Mesendoderm (in vitro differentiated cells): Measurements from ENCODE around the gene MTMR11.
A peak's percentile ranks its signal among the peaks of the same experiment; 100 is the strongest.

Source experiments
- DNase-seq: peaks from one replicate; pipeline ENCODE4 v3.0.0; 2013
- H2AK5ac ChIP-seq: 2 replicates; pipeline ENCODE4 v1.6.1; 2013; ENCODE audit warnings: low read length, inconsistent platforms
- H2BK120ac ChIP-seq: 2 replicates; pipeline ENCODE4 v1.6.1; 2013; ENCODE audit warnings: low read depth, mild to moderate bottlenecking, low read length, moderate library complexity, mixed read lengths
- H2BK15ac ChIP-seq: replicated peaks from 2 replicates; pipeline ENCODE4 v1.6.1; 2013; ENCODE audit warnings: low read depth, mild to moderate bottlenecking, moderate library complexity
- H2BK5ac ChIP-seq: 2 replicates; pipeline ENCODE4 v1.6.1; 2013; ENCODE audit warnings: low read length, inconsistent platforms
- H3K18ac ChIP-seq: 2 replicates; pipeline ENCODE4 v1.6.1; 2013; ENCODE audit warnings: mild to moderate bottlenecking, low read length, mixed read lengths
- H3K23ac ChIP-seq: one replicate; pipeline ENCODE4 v1.6.1; 2013; ENCODE audit warnings: low read length
- H3K27ac ChIP-seq: 2 replicates; pipeline ENCODE4 v1.5.1; 2013; ENCODE audit warnings: low read depth, mild to moderate bottlenecking, inconsistent platforms, low read length, moderate library complexity
- H3K27me3 ChIP-seq: 2 replicates; pipeline ENCODE4 v1.6.1; 2013; ENCODE audit warnings: low read length, control low read depth, mild to moderate bottlenecking, inconsistent platforms; ENCODE audit not compliant: insufficient read depth, poor library complexity
- H3K36me3 ChIP-seq: 2 replicates; pipeline ENCODE4 v1.6.1; 2013; ENCODE audit warnings: low read length, inconsistent platforms; ENCODE audit not compliant: control insufficient read depth, insufficient read depth
- H3K4ac ChIP-seq: one replicate; pipeline ENCODE4 v1.6.1; 2013; ENCODE audit warnings: low read depth, mild to moderate bottlenecking, low read length, moderate library complexity
- H3K4me1 ChIP-seq: 2 replicates; pipeline ENCODE4 v1.6.1; 2013; ENCODE audit warnings: low read depth, low read length, inconsistent platforms; ENCODE audit not compliant: control insufficient read depth
- H3K4me2 ChIP-seq: 2 replicates; pipeline ENCODE4 v1.6.1; 2013; ENCODE audit warnings: low read length
- H3K4me3 ChIP-seq: 2 replicates; pipeline ENCODE4 v1.5.1; 2013; ENCODE audit warnings: mild to moderate bottlenecking, low read length
- H3K56ac ChIP-seq: one replicate; pipeline ENCODE4 v1.6.1; 2013; ENCODE audit warnings: low read length
- H3K79me1 ChIP-seq: 2 replicates; pipeline ENCODE4 v1.6.1; 2013; ENCODE audit warnings: low read length, inconsistent platforms
- H3K79me2 ChIP-seq: 2 replicates; pipeline ENCODE4 v1.6.1; 2013; ENCODE audit warnings: mild to moderate bottlenecking, low read length; ENCODE audit not compliant: control insufficient read depth, insufficient read depth
- H3K9ac ChIP-seq: 2 replicates; pipeline ENCODE4 v1.6.1; 2013; ENCODE audit warnings: low read length, inconsistent platforms
- H4K5ac ChIP-seq: one replicate; pipeline ENCODE4 v1.6.1; 2013; ENCODE audit warnings: low read length
- H4K8ac ChIP-seq: one replicate; pipeline ENCODE4 v1.6.1; 2013; ENCODE audit warnings: low read depth, mild to moderate bottlenecking, control low read depth, low read length, moderate library complexity
- WGBS: extraction: QIAGEN DNeasy Blood & Tissue Kit; methylation state at CpG from one replicate; pipeline ENCODE4 v1.1.7; 2013; ENCODE audit warnings: low lambda C conversion rate, missing lambda C conversion rate; ENCODE audit not compliant: insufficient coverage; ENCODE audit errors: extremely low coverage; 5-methylcytosine and 5-hydroxymethylcytosine counted together

MTMR11 gene

DNA sequence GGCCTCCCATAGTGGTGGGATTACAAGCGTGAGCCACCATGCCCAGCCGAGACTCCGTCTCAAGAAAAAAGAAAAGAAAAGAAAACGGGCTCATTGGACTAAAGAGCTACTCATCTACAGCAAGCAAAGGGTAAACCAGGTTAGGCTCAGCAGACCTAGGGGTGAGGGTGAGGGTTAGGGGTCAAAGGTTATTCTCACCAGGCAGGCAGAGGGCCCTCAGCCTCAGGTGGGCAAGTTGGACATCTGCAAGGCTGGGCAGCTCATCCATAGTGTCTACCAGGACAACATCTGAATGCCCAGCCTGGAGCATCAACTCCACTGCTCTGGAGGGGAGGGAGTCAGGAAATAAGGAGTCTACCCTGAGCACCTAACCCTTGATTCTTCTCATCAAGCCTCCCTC, 3.5 kb downstream of the MTMR11 start:
- no peak overlapping the region for H3K4me3 ChIP-seq
- no peak overlapping the region for H3K4me2 ChIP-seq
- no peak overlapping the region for H3K4ac ChIP-seq
- H2BK15ac ChIP-seq = no peak overlapping the region
- WGBS = no CpG with 5 or more reads among the region's 4 CpGs
- no peak for DNase-seq
- no peak overlapping the region for H3K23ac ChIP-seq
- H4K5ac ChIP-seq = no peak overlapping the region
- no peak overlapping the region for H2BK120ac ChIP-seq
- no peaks in the 10 kb centered on the region for H3K79me1 ChIP-seq
- H3K79me2 ChIP-seq = no peaks in the 10 kb centered on the region
- no peak overlapping the region for H4K8ac ChIP-seq
- H3K4me1 ChIP-seq = no peaks in the 10 kb centered on the region
- H3K18ac ChIP-seq = no peak overlapping the region
- H3K36me3 ChIP-seq = peaks cover 2% of the 10 kb centered on the region
- H3K27ac ChIP-seq = no peak overlapping the region
- H3K9ac ChIP-seq = no peak overlapping the region
- no peak overlapping the region for H2AK5ac ChIP-seq
- H3K56ac ChIP-seq = no peak overlapping the region
- H3K27me3 ChIP-seq = no peaks in the 10 kb centered on the region
- H2BK5ac ChIP-seq = no peak overlapping the region

DNA sequence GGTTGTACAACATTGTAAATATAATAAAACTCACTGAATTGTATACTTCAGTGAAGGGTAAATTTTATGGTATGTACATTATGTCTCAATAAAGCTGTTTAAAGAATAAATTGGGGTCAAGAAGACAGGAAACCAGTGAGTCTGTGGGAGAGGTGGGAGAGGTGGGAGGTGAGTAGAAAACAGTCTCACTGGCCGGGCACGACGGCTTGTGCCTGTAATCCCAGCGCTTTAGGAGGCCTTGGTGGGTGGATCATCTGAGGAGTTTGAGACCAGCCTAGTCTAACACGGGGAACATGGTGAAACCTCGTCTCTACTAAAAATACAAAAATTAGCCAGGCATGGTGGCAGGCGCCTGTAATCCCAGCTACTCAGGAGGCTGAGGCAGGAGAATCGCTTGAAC, 4.2 kb downstream of the MTMR11 start:
- H3K4ac ChIP-seq = no peak overlapping the region
- H4K8ac ChIP-seq = no peak overlapping the region
- no peak overlapping the region for H3K18ac ChIP-seq
- H3K27me3 ChIP-seq = no peaks in the 10 kb centered on the region
- no peak overlapping the region for H2AK5ac ChIP-seq
- H3K36me3 ChIP-seq = peaks cover 2% of the 10 kb centered on the region
- H3K23ac ChIP-seq = no peak overlapping the region
- H4K5ac ChIP-seq = no peak overlapping the region
- no peaks in the 10 kb centered on the region for H3K79me1 ChIP-seq
- no peak overlapping the region for H3K9ac ChIP-seq
- H3K4me1 ChIP-seq = no peaks in the 10 kb centered on the region
- no peak for DNase-seq
- H2BK15ac ChIP-seq = no peak overlapping the region
- no peak overlapping the region for H2BK5ac ChIP-seq
- WGBS = no CpG with 5 or more reads among the region's 8 CpGs
- no peak overlapping the region for H3K27ac ChIP-seq
- H3K79me2 ChIP-seq = peaks cover under 1% of the 10 kb centered on the region
- no peak overlapping the region for H3K4me2 ChIP-seq
- no peak overlapping the region for H2BK120ac ChIP-seq
- no peak overlapping the region for H3K4me3 ChIP-seq
- no peak overlapping the region for H3K56ac ChIP-seq

DNA sequence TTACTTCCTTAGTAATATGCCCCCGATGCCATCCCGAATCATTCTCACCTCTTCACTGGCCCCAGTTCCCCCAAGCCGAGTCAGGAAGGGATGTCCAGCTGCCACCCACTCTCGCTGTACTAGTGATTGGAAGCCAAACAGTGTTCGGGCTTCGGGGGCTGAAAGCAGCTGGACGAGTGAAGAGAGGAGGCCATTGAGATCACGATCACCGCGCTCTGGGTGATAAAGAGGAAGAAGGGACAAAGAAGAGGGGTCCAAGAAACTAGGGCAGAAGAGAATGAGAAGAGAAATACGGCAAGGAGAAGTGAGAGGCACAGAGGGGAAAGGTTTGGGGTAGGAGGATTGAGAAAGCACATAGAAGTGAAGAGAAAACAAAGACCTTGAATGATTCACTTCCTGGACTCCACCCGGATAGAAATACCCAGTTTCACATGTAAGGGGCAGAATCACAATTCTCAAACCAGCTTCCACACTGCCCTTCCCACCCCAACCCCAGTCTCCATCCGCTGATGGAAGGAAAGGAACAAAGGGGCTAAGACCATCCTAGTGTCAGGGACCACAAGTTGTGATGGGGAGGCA, 5.4 kb downstream of the MTMR11 start:
- DNase-seq = no peak
- no peak overlapping the region for H3K56ac ChIP-seq
- WGBS = no CpG with 5 or more reads among the region's 13 CpGs
- no peak overlapping the region for H4K5ac ChIP-seq
- no peak overlapping the region for H3K23ac ChIP-seq
- no peaks in the 10 kb centered on the region for H3K27me3 ChIP-seq
- H3K9ac ChIP-seq = no peak overlapping the region
- H3K18ac ChIP-seq = no peak overlapping the region
- no peak overlapping the region for H2BK5ac ChIP-seq
- no peak overlapping the region for H2BK120ac ChIP-seq
- H2AK5ac ChIP-seq = no peak overlapping the region
- H3K4me2 ChIP-seq = no peak overlapping the region
- no peak overlapping the region for H3K27ac ChIP-seq
- H3K36me3 ChIP-seq = peaks cover 4% of the 10 kb centered on the region
- peaks cover 2% of the 10 kb centered on the region for H3K4me1 ChIP-seq
- no peak overlapping the region for H3K4ac ChIP-seq
- H2BK15ac ChIP-seq = no peak overlapping the region
- H3K4me3 ChIP-seq = no peak overlapping the region
- H4K8ac ChIP-seq = no peak overlapping the region
- peaks cover 12% of the 10 kb centered on the region for H3K79me2 ChIP-seq
- peaks cover 4% of the 10 kb centered on the region for H3K79me1 ChIP-seq

DNA sequence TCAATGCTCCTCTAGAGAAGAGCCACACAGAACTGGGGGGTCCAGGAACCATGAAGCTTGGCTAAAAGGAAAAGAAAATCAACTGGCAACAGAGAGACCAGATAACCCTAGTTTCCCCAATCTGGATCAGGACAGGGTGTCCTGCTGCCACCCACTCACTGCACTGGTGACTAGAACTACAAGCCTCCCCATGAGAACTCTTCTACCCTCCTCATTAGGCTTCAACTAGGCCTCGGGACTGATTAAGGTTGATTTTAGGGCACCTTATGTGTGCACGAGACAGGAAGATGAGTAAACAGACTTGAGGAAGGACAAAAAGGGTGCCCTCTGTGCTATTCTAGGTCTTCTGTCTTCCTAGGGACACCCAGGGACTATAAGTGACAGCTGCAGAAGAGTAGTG, 6.8 kb downstream of the MTMR11 start:
- no CpG with 5 or more reads among the region's 2 CpGs for WGBS
- Histone ChIP-seq H3K18ac (no peak overlapping the region), H3K27ac (no peak overlapping the region)

DNA sequence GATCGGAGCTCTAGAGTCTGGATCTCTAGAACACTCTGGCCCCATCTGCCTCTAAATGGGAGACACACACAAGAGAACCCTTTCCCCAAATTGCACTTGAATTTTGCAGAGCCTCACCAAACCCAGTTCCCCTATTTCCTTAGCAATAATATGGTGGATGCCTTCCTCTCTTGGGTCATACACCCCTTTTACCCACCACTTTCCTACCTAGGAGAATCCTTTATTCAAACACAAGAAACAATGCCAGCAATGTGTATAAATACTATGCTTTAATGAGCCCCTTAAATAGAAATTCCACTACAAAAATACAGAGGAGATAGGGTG, 8.3 kb downstream of the MTMR11 start:
- no peak overlapping the region for H3K4ac ChIP-seq
- H4K5ac ChIP-seq = no peak overlapping the region
- peaks cover 17% of the 10 kb centered on the region for H3K79me1 ChIP-seq
- H3K27me3 ChIP-seq = no peaks in the 10 kb centered on the region
- H4K8ac ChIP-seq = no peak overlapping the region
- WGBS = no CpG with 5 or more reads among the region's 1 CpG
- peak overlapping the region; percentile 71 for H3K4me2 ChIP-seq
- H3K18ac ChIP-seq = peak overlapping the region; percentile 95
- H3K36me3 ChIP-seq = peaks cover 18% of the 10 kb centered on the region
- peak overlapping the region; percentile 94 for H3K27ac ChIP-seq
- H3K23ac ChIP-seq = no peak overlapping the region
- DNase-seq = no peak
- peak overlapping the region; percentile 79 for H3K56ac ChIP-seq
- peak overlapping the region; percentile 89 for H3K9ac ChIP-seq
- peaks cover 5% of the 10 kb centered on the region for H3K4me1 ChIP-seq
- H2AK5ac ChIP-seq = no peak overlapping the region
- H2BK120ac ChIP-seq = no peak overlapping the region
- peaks cover 27% of the 10 kb centered on the region for H3K79me2 ChIP-seq
- no peak overlapping the region for H2BK15ac ChIP-seq
- H2BK5ac ChIP-seq = no peak overlapping the region
- H3K4me3 ChIP-seq = no peak overlapping the region

More for the DNA sequence above, 6.8 kb downstream of the MTMR11 start:
- no peak overlapping the region for H3K4me3 ChIP-seq
- H3K79me1 ChIP-seq = peaks cover 14% of the 10 kb centered on the region
- no peak overlapping the region for H2AK5ac ChIP-seq
- H3K23ac ChIP-seq = no peak overlapping the region
- no peak overlapping the region for H2BK120ac ChIP-seq
- H3K4ac ChIP-seq = no peak overlapping the region
- H3K79me2 ChIP-seq = peaks cover 24% of the 10 kb centered on the region
- H2BK5ac ChIP-seq = no peak overlapping the region
- no peak overlapping the region for H4K8ac ChIP-seq
- no peak overlapping the region for H4K5ac ChIP-seq
- peaks cover 9% of the 10 kb centered on the region for H3K36me3 ChIP-seq
- H3K27me3 ChIP-seq = no peaks in the 10 kb centered on the region
- DNase-seq = no peak
- peaks cover 5% of the 10 kb centered on the region for H3K4me1 ChIP-seq
- peak overlapping the region; percentile 25 for H3K56ac ChIP-seq
- H3K4me2 ChIP-seq = no peak overlapping the region
- H3K9ac ChIP-seq = no peak overlapping the region
- H2BK15ac ChIP-seq = no peak overlapping the region
